Fibroblast of the aortic adventitia (primary cell): ENCODE measurements around the gene LILRA2. TPM values are rescaled to one million over a fixed set of nuclear protein-coding genes. Genes with fewer than 3 reads are reported as not detected.
"Not testable (repeated sequence)": the region's sequence is repeated elsewhere in the genome, so short reads cannot be mapped to it uniquely, and the experiment has no call there.

Source experiments
- DNase-seq: peaks from one replicate; pipeline ENCODE4 v3.0.0-alpha.2; 2010; ENCODE audit warnings: low read depth
- H3K4me3 ChIP-seq: 2 replicates; pipeline ENCODE4 v1.5.1; 2011; ENCODE audit warnings: low read depth, mild to moderate bottlenecking, control low read depth, low read length, moderate library complexity
- CTCF ChIP-seq: IDR thresholded peaks from 2 replicates; pipeline ENCODE4 v1.5.1; 2011; ENCODE audit warnings: mild to moderate bottlenecking, low read length, control low read depth, inconsistent platforms; ENCODE audit not compliant: insufficient read depth
- total RNA-seq: library from RNA; depleted of rRNA; stranded (reverse); fragments of >200 nt; gene quantifications from 2 replicates; pipeline ENCODE4 v1.2.3, GENCODE V29; 2012; ENCODE audit warnings: low replicate concordance

LILRA2 gene
- total RNA-seq, 1 donor = not detected

- H3K4me3 ChIP-seq = no peak overlapping the region
- TF ChIP-seq CTCF = no peak
- DNase-seq = no peak
Observed at GRCh38 chr19:54577334-54577733, 3.7 kb downstream of the LILRA2 start.

- not testable (repeated sequence) for DNase-seq, H3K4me3 ChIP-seq
Observed at GRCh38 chr19:54578268-54578667, 4.7 kb downstream of the LILRA2 start.

- no peak overlapping the region for H3K4me3 ChIP-seq
- TF ChIP-seq CTCF = no peak
- DNase-seq = no peak
Observed at GRCh38 chr19:54586397-54586796, 12.8 kb downstream of the LILRA2 start.

GRCh38 chr19:54587026-54587425 lies 13.4 kb downstream of the LILRA2 start:
- no peak overlapping the region for H3K4me3 ChIP-seq
- TF ChIP-seq CTCF = no peak
- no peak for DNase-seq

GRCh38 chr19:54593445-54593844 lies 19.9 kb downstream of the LILRA2 start, which contains the start of gene LILRA1:
LILRA1 (plus strand) TSS chr19:54593632; CDS start chr19:54594245, 613 bp downstream.
- not testable (repeated sequence) for DNase-seq, H3K4me3 ChIP-seq

- not testable (repeated sequence) for H3K4me3 ChIP-seq
Observed at GRCh38 chr19:54593931-54594626, 20.5 kb downstream of the LILRA2 start.

GRCh38 chr19:54594737-54595136 lies 21.1 kb downstream of the LILRA2 start:
- no peak for DNase-seq
- H3K4me3 ChIP-seq = no peak overlapping the region
- no peak for TF ChIP-seq CTCF

More at GRCh38 chr19:54593931-54594626, 20.5 kb downstream of the LILRA2 start:
- DNase-seq = not testable (repeated sequence)

- DNase-seq, H3K4me3 ChIP-seq: not testable (repeated sequence)
Observed at GRCh38 chr19:54595680-54596436, 22.3 kb downstream of the LILRA2 start.

GRCh38 chr19:54600212-54600611 lies 26.6 kb downstream of the LILRA2 start:
- no peak overlapping the region for H3K4me3 ChIP-seq
- no peak for DNase-seq
- no peak for TF ChIP-seq CTCF
